Ovary (tissue), 3 donors: ENCODE results near the gene HDAC10.

Experiments
- CTCF ChIP-seq, 3 donors: fragments of 450-650 bp in 2 of 3; fragments of 200-600 bp in 1 of 3; IDR thresholded peaks; one replicate each; pipeline versions ENCODE4 v1.5.1 to v1.8.0; 2016 to 2022; ENCODE audit warnings: antibody characterized with exemption in 3 of 3, mild to moderate bottlenecking in 1 of 3
- EP300 ChIP-seq: sonication (generic); formaldehyde crosslinking; IDR thresholded peaks from one replicate; pipeline ENCODE4 v1.6.1; 2017; ENCODE audit warnings: antibody characterized with exemption
- POLR2A ChIP-seq: fragments of 450-650 bp; IDR thresholded peaks from one replicate; pipeline ENCODE4 v1.6.1; 2017; ENCODE audit warnings: antibody characterized with exemption, mild to moderate bottlenecking, moderate library complexity
- donor health status: DM: no; HTN: no; CAD: no.

GRCh38 chr22:50269573-50269969 lies 18.5 kb upstream of the HDAC10 start:
- TF ChIP-seq EP300 (no peak), CTCF (IDR thresholded peaks at IDR 0.05) (no peak), POLR2A (no peak)
